HepG2 (cell line): ENCODE measurements around the gene GCC1. TPM values are rescaled to one million over a fixed set of nuclear protein-coding genes. Genes with fewer than 3 reads are reported as not detected.
A peak's percentile ranks its signal among the peaks of the same experiment; 100 is the strongest.

Source experiments
- CBX5 ChIP-seq: sonication (generic); formaldehyde crosslinking; IDR thresholded peaks from 2 replicates; pipeline ENCODE4 v1.4.0; 2020; ENCODE audit warnings: missing genetic modification reagents, borderline replicate concordance
- ERF ChIP-seq: IDR thresholded peaks from 2 replicates; pipeline ENCODE4 v1.6.1; 2018; ENCODE audit warnings: missing biosample characterization, missing genetic modification reagents
- GATAD1 ChIP-seq: IDR thresholded peaks from 2 replicates; pipeline ENCODE4 v1.6.1; 2016; ENCODE audit warnings: missing genetic modification reagents, missing compliant biosample characterization
- IRF2 ChIP-seq: IDR thresholded peaks from 2 replicates; pipeline ENCODE4 v1.6.1; 2018; ENCODE audit warnings: missing genetic modification reagents, missing compliant biosample characterization
- JUN ChIP-seq: sonication (generic); formaldehyde crosslinking; IDR thresholded peaks from 2 replicates; pipeline ENCODE4 v1.4.0; 2020; ENCODE audit warnings: mild to moderate bottlenecking, missing genetic modification reagents
- JUNB ChIP-seq: sonication (generic); formaldehyde crosslinking; IDR thresholded peaks from 2 replicates; pipeline ENCODE4 v1.8.0; 2022; ENCODE audit warnings: missing genetic modification reagents, mild to moderate bottlenecking, borderline replicate concordance
- NCOR1 ChIP-seq: fragments of 200-600 bp; sonication (generic); IDR thresholded peaks from 2 replicates; pipeline ENCODE4 v1.7.0; 2017; ENCODE audit warnings: antibody characterized with exemption, low read length, borderline replicate concordance
- NR2F6 ChIP-seq, 2 experiments: IDR thresholded peaks; 2 replicates each; pipeline ENCODE4 v1.6.1; 2016; ENCODE audit warnings: antibody characterized with exemption in 1 of 2, mild to moderate bottlenecking in 1 of 2
- NRL ChIP-seq: sonication (generic); formaldehyde crosslinking; IDR thresholded peaks from 2 replicates; pipeline ENCODE4 v1.5.0; 2020; ENCODE audit warnings: missing genetic modification reagents, mild to moderate bottlenecking, moderate library complexity, borderline replicate concordance
- U2AF1 ChIP-seq: fragments of 200-400 bp; formaldehyde crosslinking; optimal IDR thresholded peaks from 2 replicates; pipeline ENCODE3; 2017; ENCODE audit warnings: mild to moderate bottlenecking, low read depth, low read length
- ZEB1 ChIP-seq: IDR thresholded peaks from 2 replicates; pipeline ENCODE4 v1.6.1; 2012; ENCODE audit warnings: mild to moderate bottlenecking, low read depth, inconsistent platforms; ENCODE audit not compliant: insufficient replicate concordance
- ZMYM2 ChIP-seq: sonication (generic); formaldehyde crosslinking; IDR thresholded peaks from 2 replicates; pipeline ENCODE4 v1.8.0; 2022; ENCODE audit warnings: mild to moderate bottlenecking, missing genetic modification reagents
- ZNF12 ChIP-seq: sonication (generic); formaldehyde crosslinking; IDR thresholded peaks from 2 replicates; pipeline ENCODE4 v1.5.0; 2020; ENCODE audit warnings: missing genetic modification reagents
- ZNF775 ChIP-seq: sonication (generic); formaldehyde crosslinking; IDR thresholded peaks from 2 replicates; pipeline ENCODE4 v1.4.0; 2020; ENCODE audit warnings: missing genetic modification reagents, mild to moderate bottlenecking, moderate library complexity, borderline replicate concordance
- polyA plus RNA-seq, 8 experiments: library from polyadenylated mRNA; depleted of rRNA in 3 of 8; stranded (reverse) in 7 of 8; unstranded in 1 of 8; fragments of >200 nt; fragmentation: Illumina TruSeq in 4 of 8; extraction: Trizol in 4 of 8; gene quantifications; 2 replicates each; pipeline versions ENCODE4 v1.2.1 to v1.2.3, GENCODE V29; 2011 to 2016; ENCODE audit warnings: low read depth in 4 of 8, missing spikeins in 1 of 8, mixed read lengths in 1 of 8; ENCODE audit not compliant: insufficient read depth in 1 of 8
- total RNA-seq, 5 experiments: library from RNA; depleted of rRNA; stranded (reverse); fragments of >200 nt; fragmentation: Illumina TruSeq; extraction: Trizol; gene quantifications; 2 replicates each; pipeline ENCODE4 v1.2.3, GENCODE V29; 2016; ENCODE audit warnings: low read depth in 1 of 5
- TF ChIP-seq, protein P1 (sequence below): sonication (generic); formaldehyde crosslinking; IDR thresholded peaks from 2 replicates; pipeline ENCODE4 v1.4.0; 2020; ENCODE audit warnings: missing genetic modification reagents, borderline replicate concordance
- TF ChIP-seq, protein P2 (sequence below): fragments of 450-650 bp; IDR thresholded peaks from 2 replicates; pipeline ENCODE4 v1.6.1; 2016
- TF ChIP-seq, protein P3 (sequence below): sonication (generic); formaldehyde crosslinking; IDR thresholded peaks from 2 replicates; pipeline ENCODE4 v1.8.0; 2022; ENCODE audit warnings: mild to moderate bottlenecking, missing genetic modification reagents; ENCODE audit not compliant: insufficient replicate concordance
- TF ChIP-seq, protein P4 (sequence below): sonication (generic); formaldehyde crosslinking; conservative IDR thresholded peaks from 2 replicates; pipeline ENCODE4 v1.4.0; 2020; ENCODE audit warnings: missing genetic modification reagents

Gene GCC1
- total and polyA plus RNA-seq, 2 of the 13 experiments (the other 11 are each of a cell fraction or from before 2014, with no cell fraction given): 2.5 to 15.3 TPM

DNA sequence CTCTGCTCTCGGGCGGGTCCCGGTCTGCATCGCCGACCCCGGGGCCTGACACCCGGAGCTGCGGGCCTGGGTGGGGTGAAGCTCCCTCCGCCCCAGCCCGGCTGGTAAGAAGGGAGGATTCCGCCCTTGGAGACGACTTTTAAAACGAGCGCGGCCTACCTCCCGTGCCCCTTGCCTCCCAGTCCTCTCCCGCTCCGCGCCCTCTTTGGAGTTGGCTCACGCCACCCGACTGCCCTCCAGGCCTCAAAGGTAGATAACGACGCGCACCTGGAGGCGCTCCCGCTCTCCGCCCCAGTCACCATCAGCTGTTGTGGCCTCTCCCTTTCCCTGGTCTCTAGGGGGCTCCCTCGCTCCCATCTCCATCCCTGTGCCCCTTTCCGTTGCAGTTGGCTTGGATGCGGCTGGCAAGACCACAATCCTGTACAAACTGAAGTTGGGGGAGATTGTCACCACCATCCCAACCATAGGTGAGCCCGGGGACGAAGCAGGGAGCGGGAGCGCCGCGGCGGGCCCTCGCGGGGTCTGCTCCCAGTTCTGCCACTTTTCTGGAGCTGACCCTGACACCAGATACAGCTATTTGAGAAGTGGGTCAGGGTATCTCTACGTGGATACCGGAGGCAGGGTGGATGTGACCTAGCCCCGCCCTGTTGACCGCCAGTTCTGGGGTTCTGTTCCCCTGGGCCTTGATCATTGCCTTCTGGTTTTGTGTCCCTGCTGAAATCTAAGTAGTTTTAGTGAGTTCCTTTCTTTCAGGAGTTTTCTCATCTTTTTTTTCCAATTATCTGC lies 3.5 kb upstream of the GCC1 start (continued):
- TF ChIP-seq, protein P1, sequence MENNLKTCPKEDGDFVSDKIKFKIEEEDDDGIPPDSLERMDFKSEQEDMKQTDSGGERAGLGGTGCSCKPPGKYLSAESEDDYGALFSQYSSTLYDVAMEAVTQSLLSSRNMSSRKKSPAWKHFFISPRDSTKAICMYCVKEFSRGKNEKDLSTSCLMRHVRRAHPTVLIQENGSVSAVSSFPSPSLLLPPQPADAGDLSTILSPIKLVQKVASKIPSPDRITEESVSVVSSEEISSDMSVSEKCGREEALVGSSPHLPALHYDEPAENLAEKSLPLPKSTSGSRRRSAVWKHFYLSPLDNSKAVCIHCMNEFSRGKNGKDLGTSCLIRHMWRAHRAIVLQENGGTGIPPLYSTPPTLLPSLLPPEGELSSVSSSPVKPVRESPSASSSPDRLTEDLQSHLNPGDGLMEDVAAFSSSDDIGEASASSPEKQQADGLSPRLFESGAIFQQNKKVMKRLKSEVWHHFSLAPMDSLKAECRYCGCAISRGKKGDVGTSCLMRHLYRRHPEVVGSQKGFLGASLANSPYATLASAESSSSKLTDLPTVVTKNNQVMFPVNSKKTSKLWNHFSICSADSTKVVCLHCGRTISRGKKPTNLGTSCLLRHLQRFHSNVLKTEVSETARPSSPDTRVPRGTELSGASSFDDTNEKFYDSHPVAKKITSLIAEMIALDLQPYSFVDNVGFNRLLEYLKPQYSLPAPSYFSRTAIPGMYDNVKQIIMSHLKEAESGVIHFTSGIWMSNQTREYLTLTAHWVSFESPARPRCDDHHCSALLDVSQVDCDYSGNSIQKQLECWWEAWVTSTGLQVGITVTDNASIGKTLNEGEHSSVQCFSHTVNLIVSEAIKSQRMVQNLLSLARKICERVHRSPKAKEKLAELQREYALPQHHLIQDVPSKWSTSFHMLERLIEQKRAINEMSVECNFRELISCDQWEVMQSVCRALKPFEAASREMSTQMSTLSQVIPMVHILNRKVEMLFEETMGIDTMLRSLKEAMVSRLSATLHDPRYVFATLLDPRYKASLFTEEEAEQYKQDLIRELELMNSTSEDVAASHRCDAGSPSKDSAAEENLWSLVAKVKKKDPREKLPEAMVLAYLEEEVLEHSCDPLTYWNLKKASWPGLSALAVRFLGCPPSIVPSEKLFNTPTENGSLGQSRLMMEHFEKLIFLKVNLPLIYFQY (CRISPR knock-in tag): peak; percentile 23; the same call in 1 of the 2 replicates
- TF ChIP-seq ZNF12 (CRISPR knock-in tag) (no peak), NCOR1 (no peak), ZEB1 (peak; percentile 82), ERF (CRISPR knock-in tag) (no peak; the same call in 1 of the 2 replicates), GATAD1 (CRISPR knock-in tag) (peak; percentile 71), IRF2 (0 out of 2 replicates have a peak, but pooled peaks have one; percentile 38), CBX5 (CRISPR knock-in tag) (0 out of 2 replicates have a peak, but pooled peaks have one; percentile 39), NR2F6 (IDR thresholded peaks at IDR 0.05) (no peak), NR2F6 (CRISPR knock-in tag; IDR thresholded peaks at IDR 0.05) (peak; percentile 26; the same call in 1 of the 2 replicates), ZNF775 (CRISPR knock-in tag) (no peak), U2AF1 (peak; percentile 25), JUNB (CRISPR knock-in tag) (no peak), ZMYM2 (CRISPR knock-in tag) (no peak), JUN (CRISPR knock-in tag) (no peak), NRL (CRISPR knock-in tag) (peak; percentile 39; the same call in 1 of the 2 replicates)
- TF ChIP-seq, protein P2, sequence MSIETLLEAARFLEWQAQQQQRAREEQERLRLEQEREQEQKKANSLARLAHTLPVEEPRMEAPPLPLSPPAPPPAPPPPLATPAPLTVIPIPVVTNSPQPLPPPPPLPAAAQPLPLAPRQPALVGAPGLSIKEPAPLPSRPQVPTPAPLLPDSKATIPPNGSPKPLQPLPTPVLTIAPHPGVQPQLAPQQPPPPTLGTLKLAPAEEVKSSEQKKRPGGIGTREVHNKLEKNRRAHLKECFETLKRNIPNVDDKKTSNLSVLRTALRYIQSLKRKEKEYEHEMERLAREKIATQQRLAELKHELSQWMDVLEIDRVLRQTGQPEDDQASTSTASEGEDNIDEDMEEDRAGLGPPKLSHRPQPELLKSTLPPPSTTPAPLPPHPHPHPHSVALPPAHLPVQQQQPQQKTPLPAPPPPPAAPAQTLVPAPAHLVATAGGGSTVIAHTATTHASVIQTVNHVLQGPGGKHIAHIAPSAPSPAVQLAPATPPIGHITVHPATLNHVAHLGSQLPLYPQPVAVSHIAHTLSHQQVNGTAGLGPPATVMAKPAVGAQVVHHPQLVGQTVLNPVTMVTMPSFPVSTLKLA: no peak
- TF ChIP-seq, protein P3, sequence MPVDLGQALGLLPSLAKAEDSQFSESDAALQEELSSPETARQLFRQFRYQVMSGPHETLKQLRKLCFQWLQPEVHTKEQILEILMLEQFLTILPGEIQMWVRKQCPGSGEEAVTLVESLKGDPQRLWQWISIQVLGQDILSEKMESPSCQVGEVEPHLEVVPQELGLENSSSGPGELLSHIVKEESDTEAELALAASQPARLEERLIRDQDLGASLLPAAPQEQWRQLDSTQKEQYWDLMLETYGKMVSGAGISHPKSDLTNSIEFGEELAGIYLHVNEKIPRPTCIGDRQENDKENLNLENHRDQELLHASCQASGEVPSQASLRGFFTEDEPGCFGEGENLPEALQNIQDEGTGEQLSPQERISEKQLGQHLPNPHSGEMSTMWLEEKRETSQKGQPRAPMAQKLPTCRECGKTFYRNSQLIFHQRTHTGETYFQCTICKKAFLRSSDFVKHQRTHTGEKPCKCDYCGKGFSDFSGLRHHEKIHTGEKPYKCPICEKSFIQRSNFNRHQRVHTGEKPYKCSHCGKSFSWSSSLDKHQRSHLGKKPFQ (CRISPR knock-in tag): no peak
- TF ChIP-seq, protein P4, sequence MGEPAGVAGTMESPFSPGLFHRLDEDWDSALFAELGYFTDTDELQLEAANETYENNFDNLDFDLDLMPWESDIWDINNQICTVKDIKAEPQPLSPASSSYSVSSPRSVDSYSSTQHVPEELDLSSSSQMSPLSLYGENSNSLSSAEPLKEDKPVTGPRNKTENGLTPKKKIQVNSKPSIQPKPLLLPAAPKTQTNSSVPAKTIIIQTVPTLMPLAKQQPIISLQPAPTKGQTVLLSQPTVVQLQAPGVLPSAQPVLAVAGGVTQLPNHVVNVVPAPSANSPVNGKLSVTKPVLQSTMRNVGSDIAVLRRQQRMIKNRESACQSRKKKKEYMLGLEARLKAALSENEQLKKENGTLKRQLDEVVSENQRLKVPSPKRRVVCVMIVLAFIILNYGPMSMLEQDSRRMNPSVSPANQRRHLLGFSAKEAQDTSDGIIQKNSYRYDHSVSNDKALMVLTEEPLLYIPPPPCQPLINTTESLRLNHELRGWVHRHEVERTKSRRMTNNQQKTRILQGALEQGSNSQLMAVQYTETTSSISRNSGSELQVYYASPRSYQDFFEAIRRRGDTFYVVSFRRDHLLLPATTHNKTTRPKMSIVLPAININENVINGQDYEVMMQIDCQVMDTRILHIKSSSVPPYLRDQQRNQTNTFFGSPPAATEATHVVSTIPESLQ (CRISPR knock-in tag): no peak
